T47D (cell line): Measurements from ENCODE around the gene PANK2.
A peak's percentile ranks its signal among the peaks of the same experiment; 100 is the strongest.
"Not testable (repeated sequence)": the region's sequence is repeated elsewhere in the genome, so short reads cannot be mapped to it uniquely, and the experiment has no call there.

ENCODE experiments used
- DNase-seq, 2 experiments: peaks; one replicate each; pipeline versions ENCODE4 v3.0.0 to v3.0.0-alpha.2; 2011 to 2012; ENCODE audit warnings: low read depth in 1 of 2, low spot score in 1 of 2
- JUND ChIP-seq: IDR thresholded peaks from 2 replicates; pipeline ENCODE4 v1.6.1; 2012; ENCODE audit warnings: low read depth
- in situ Hi-C: cut with HindIII; loops from 2 replicates; pipeline ENCODE4 v1.10.0; 2016; ENCODE audit warnings: low sequenced_read_pairs, low pct_unique_long_range_greater_than_20kb

PANK2 gene

DNA sequence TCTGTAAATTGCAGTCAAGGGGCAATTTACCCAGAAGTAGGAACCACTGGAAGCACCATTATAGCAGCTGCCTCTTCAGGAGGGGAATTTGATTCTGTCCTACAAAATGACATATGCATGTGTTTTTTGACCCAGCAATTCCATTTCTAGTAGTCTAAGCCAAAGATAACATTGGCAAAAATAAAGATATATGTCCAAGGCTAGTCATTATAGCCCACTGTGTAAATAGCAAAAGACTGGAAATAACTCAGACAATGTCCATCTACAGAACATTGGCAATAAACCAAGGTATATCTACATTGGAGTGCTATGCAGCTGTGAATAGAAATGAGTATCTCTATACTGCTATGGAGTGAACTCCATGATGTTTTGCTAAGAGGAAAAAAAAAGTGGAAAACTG is 12.5 kb upstream of the PANK2 start:
- TF ChIP-seq JUND = no peak
- no peak for DNase-seq
- in situ Hi-C loops = no loop called here

DNA sequence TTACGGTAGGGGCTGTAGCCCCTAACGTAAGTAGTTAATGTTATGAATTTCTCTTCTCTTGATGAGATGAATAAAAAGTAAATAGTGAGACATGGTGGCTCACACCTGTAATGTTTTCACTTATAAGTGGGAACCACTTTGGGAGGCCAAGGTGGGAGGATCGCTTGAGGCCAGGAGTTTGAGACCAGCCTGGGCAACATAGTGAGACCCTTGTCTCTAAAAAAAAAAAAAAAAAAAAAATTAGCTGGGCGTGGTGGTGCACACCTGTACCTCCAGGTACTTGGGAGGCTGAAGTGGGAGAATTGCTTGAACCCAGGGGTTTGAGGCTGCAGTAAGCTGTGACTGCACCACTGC is 10.3 kb upstream of the PANK2 start:
- DNase-seq, in situ Hi-C loops: not testable (repeated sequence)

DNA sequence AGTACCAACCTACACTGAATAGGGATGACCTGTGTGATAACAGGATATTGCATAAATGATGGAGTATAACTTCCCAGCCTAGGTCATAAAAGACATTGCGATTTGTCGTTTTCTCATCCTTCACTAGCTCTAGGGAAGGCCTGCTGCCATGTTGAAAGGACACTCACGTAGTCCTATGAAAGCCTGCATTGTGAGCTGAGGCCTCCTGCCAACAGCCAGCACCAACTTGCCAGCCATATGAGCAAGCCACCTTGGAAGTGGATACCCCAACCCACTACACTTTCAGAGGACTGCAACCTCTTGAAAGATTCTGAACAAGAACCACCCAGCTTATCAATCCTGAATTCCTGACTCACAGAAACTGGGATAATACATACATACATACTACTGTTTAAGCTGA is 3.5 kb upstream of the PANK2 start:
- DNase-seq = no peak
- TF ChIP-seq JUND = no peak
- in situ Hi-C loops = no loop called here

DNA sequence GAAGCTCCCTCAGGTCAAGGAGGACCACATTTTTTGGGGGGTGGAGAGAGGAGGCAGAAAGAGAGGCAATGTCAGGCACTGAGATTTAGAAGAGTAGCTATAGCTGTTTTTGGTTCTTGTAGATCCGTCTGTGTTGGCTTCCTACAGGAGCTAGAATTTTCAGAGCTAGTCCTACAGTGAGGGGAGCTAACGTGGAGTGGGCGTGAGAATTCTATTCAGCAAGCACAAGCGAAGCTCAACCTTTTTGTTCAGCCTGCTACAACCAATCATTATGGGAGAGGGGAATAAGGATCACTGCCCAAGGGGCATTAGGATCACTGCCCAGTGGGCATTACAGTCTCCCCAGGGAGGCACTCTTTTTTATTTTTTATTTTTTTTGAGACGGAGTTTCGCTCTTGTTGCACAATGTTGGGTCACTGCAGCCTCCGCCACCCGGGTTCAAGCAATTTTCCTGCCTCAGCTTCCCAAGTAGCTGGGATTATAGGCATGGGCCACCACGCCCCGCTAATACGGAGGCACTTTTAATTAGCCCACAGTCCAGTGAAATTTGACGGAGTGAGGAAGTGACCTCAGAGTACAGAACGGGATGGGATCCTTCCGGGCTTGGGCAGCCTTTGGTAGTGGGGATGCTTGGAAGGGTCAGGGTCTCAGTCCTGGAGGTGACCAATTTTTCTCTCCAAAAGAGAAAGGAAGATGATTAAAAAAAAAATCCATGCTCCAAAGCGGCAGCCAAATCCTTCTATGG is 1.1 kb upstream of the PANK2 start:
- in situ Hi-C loops = no loop called here
- TF ChIP-seq JUND = no peak
- DNase-seq = peak in 1 of 2 experiments; percentile 53

DNA sequence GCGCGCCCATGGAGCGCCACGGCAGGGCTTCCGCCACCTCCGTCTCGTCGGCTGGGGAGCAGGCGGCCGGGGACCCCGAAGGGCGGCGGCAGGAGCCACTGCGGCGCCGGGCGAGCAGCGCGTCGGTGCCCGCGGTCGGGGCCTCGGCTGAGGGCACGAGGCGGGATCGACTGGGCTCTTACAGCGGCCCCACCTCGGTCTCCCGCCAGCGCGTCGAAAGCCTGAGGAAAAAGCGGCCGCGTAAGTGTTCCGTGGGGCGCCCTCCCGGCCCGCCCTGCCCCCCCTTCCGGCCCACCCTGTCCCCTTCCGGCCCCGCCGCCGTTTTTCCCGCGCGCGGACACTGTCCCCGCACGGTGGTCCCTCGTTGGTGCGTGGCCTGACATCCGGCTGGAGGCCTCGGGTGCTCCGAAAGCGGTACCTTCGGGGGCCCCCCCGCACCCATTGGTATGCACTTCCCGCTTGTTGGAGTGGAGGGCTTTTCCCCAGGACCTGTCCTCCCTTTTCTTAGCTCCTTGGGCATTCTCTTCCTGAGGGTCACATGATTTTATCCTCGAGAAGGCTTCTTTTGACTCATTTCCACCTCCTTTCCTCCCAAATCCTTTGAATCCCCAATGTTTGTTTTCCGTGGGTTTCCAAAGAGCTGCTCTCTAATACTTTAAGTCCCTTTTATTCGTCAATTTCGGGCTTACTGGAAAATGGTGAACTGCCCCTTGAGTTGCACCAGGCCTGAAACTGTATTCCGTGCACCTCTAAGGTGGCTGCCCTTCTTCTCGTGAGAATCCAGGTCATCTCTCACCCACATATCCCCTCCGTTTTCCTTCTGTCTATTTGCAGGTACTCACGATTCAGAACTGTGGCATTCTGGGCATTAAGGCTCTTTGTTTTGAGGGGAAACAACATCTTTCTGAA is 556 bp downstream of the PANK2 start:
- in situ Hi-C loops = no loop called here
- no peak for TF ChIP-seq JUND
- no peak for DNase-seq

DNA sequence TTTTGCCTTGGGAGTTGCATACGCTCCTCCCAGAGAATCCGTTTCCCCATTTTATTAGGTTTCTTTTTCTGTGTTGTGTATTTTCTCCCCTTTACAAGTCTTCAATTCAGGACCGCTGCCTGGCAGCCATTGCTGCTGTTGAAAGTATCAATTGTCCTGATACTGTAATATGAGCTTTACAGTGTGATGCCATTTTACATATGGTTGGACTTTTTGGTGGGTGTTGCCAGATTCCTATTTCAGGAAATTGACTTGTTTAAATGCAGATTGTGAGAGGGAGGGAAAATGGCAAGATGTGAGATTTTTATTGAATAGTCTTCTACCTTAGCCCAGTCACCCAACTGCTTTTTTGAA is 1.2 kb downstream of the PANK2 start:
- TF ChIP-seq JUND = no peak
- in situ Hi-C loops = no loop called here
- no peak for DNase-seq

DNA sequence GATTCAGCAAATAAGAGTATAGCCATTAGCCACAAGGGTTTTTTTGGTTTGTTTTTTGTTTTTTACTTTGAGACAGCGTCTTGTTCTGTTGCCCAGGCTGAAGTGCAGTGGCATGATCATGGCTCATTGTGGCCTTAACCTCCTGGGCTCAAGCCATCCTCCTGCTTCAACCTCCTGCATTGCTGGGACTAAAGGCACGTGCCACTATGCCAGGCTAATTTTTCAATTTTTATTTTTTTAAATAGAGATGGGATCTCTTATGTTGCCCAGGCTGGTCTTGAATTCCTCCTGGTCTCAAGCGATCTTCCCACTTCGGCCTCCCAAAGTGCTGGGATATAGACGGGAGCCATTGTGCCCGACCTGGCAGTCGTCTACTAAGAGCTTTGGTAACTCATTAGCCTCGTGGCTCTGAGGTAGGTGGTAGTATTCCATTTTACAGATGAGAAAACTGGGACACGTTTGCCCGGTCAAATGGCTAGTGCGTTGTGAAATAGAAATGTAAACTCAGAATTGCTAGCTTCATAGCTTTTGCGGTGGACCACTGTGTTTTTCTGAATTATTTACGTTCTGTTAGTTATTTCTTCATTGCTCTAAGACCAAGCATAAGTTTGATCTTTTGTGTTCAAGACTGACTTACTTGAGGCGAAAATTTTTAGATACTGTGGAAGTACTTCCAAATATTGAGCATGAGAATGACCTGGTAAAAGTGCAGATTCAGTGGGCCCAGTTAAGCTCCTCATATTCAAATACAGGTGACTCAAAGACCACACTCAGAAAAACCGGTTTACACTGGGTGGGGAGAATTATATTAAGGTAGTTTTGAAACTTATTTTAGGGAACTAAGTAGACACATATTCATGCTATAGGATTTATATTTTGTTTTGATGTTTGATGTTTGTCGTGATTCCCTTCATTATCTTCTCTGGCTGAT is 2.1 kb downstream of the PANK2 start:
- in situ Hi-C loops = no loop called here
- no peak for TF ChIP-seq JUND

DNA sequence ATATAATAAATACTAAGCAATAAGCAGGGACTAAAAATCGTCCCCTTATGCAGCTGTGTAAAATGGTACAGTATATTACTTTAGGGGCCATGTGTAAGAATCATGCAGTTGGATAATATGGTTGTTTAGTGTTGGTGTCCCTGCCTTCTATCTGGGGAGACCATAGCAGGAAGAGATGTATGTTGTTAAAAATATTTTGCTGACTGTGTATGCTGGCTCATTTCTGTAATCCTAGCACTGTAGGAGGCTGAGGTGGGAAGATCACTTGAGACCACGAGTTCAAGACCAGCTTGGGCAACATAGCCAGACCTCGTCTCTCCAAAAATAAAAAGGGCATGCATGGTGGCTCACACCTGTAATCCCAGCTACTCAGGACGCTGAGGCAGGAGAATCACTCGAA is 5.6 kb downstream of the PANK2 start:
- no peak for TF ChIP-seq JUND
- in situ Hi-C loops = no loop called here
- no peak for DNase-seq

More for the DNA sequence above, 2.1 kb downstream of the PANK2 start:
- DNase-seq = no peak

DNA sequence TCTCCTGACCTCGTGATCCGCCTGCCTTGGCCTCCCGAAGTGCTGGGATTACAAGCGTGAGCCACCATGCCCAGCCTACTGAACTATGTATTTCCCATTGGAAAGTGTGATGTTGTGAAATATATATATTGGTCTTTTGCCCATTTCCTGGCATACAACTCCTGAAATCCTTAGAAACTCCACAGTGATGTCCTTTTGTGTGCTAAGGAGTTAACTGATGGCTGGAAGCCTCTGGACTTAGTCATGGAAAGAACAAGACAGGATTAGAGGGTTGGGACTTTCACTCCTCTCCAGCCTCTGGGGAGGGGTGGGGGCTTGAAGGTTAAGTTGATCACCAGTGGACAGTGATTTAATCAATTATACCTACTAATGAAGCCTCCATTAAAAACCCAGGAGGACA is 7.1 kb downstream of the PANK2 start:
- in situ Hi-C loops = no loop called here

DNA sequence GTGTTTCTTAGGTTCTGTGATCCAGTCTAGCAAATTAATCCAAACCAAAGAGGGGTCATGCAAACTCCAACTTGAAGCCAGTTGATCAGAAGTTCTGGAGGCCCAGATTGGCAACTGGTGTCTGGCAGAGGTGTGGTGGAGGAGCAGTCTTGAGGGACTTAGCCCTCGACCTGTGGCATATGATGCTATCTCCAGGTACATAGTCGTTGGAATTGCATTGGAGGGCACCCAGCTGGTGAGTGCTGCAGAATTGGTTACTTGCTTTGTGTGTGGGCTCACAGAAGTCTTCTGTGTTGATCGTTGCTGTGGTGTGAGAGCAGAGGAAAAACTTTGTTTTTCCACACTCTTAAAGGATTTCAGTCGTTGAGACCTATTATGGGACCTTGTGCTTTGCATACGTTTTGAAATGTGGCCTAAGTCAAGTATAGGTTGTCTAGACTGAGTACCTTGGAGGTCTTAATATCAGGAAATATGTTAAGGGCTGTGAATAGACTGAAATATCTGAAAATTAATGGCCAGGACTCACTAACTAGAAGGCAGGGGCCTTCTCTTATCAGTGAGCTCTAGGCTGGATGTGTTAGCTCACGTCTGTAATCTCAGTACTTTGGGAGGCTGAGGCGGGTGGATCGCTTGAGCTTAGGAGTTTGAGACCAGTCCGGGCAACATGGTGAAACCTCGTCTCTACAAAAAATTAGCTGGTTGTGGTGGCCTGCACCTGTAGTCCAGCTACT is 7.8 kb downstream of the PANK2 start:
- DNase-seq = no peak
- TF ChIP-seq JUND = no peak
- in situ Hi-C loops = no loop called here

More for the DNA sequence above, 7.1 kb downstream of the PANK2 start:
- DNase-seq = no peak
- TF ChIP-seq JUND = no peak

DNA sequence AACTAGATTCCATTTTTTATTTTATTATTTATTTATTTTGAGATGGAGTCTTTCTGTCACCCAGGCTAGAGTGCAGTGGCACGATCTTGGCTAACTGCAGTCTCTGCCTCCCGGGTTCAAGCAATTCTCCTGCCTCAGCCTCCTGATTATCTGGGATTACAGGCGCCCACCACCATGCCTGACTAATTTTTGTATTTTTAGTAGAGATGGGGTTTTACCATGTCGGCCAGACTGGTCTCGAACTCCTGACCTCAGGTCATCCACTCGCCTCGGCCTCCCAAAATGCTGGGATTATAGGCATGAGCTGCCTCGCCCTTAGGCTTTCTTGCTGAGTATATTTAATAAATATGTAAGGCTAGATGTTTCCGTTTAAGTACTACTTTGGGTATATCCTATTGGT is 9.0 kb downstream of the PANK2 start:
- DNase-seq, in situ Hi-C loops: not testable (repeated sequence)

DNA sequence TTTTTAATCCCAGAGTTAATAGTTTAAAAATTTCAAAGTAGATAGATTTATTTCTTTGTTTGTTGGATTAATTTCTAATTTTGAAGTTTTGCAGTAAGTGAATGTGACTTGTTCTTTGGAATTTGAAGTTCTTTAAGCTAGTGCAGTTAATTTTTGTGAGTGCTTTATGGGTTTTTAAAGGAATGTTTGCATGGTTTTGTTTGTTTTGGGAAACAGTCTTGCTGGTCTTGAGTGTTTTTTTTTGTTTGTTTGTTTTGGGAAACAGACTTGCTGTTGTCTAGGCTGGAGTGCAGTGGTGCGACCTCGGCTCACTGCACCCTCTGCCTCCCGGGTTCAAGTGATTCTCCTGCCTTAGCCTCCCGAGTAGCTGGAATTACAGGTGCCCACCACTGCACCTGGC is 9.5 kb downstream of the PANK2 start:
- in situ Hi-C loops = no loop called here
- no peak for TF ChIP-seq JUND
- no peak for DNase-seq
